ENCODE measurements around the gene ZNF275.

DNA sequence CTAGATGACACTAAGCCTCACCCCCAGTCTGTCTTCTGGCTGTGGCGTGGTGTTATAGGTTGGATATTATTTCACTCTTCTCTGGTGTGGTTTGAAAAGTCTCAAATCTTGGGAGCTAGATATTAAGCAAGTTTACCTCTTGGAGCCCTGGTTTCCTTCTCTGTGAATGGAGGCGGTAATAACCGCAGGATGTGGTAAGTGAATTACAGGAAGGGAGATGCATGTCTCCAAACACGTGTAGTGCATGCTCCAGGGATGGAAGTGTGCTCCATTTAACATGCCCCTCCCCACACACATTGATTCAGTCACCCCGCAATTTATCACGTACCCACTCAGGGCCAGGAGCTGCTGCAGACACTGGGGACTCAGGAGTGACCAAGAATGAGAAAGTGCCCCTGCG, 4.9 kb downstream of the ZNF275 start:
- TF ChIP-seq, protein P1, sequence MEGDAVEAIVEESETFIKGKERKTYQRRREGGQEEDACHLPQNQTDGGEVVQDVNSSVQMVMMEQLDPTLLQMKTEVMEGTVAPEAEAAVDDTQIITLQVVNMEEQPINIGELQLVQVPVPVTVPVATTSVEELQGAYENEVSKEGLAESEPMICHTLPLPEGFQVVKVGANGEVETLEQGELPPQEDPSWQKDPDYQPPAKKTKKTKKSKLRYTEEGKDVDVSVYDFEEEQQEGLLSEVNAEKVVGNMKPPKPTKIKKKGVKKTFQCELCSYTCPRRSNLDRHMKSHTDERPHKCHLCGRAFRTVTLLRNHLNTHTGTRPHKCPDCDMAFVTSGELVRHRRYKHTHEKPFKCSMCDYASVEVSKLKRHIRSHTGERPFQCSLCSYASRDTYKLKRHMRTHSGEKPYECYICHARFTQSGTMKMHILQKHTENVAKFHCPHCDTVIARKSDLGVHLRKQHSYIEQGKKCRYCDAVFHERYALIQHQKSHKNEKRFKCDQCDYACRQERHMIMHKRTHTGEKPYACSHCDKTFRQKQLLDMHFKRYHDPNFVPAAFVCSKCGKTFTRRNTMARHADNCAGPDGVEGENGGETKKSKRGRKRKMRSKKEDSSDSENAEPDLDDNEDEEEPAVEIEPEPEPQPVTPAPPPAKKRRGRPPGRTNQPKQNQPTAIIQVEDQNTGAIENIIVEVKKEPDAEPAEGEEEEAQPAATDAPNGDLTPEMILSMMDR (conservative IDR thresholded peaks at IDR 0.05; ENCODE audit: low read depth, low read length): no peak
- no peak for TF ChIP-seq EZH2 (IDR thresholded peaks at IDR 0.05; ENCODE audit: borderline replicate concordance, low read depth, low read length, poor library complexity, severe bottlenecking)
